ENCODE data around the gene USH2A. TPM values are rescaled to one million over a fixed set of nuclear protein-coding genes. Genes with fewer than 3 reads are reported as not detected.
A peak's percentile ranks its signal among the peaks of the same experiment; 100 is the strongest.

USH2A gene
- total RNA-seq, 1 donor from 2014 or later, result 0.55 TPM

- Mint-ChIP-seq H3K4me1 (ENCODE audit: low read depth) (no peaks in the 10 kb centered on the region), H3K36me3 (ENCODE audit: insufficient read depth) (no peaks in the 10 kb centered on the region), H3K27me3 (no peaks in the 10 kb centered on the region), H3K27ac (no peak overlapping the region), H3K9me3 (ENCODE audit: low read depth) (peaks cover 7% of the 10 kb centered on the region), H3K4me3 (ENCODE audit: low read depth) (no peak overlapping the region)
- DNase-seq (ENCODE audit: low spot score, unreplicated experiment), result no peak
- TF ChIP-seq CTCF (IDR thresholded peaks at IDR 0.05; ENCODE audit: unreplicated experiment), result no peak
Measured at GRCh38 chr1:216258386-216258785, 164.9 kb downstream of the USH2A start.

- no peak overlapping the region for H3K27ac Mint-ChIP-seq
- no peak for DNase-seq (ENCODE audit: low spot score, unreplicated experiment)
- H3K27me3 Mint-ChIP-seq, result no peaks in the 10 kb centered on the region
- H3K9me3 Mint-ChIP-seq (ENCODE audit: low read depth), result no peaks in the 10 kb centered on the region
- no peaks in the 10 kb centered on the region for H3K36me3 Mint-ChIP-seq (ENCODE audit: insufficient read depth)
- no peak overlapping the region for H3K4me3 Mint-ChIP-seq (ENCODE audit: low read depth)
- no peaks in the 10 kb centered on the region for H3K4me1 Mint-ChIP-seq (ENCODE audit: low read depth)
- TF ChIP-seq CTCF (IDR thresholded peaks at IDR 0.05; ENCODE audit: unreplicated experiment), result no peak
Measured at GRCh38 chr1:216250861-216251260, 172.4 kb downstream of the USH2A start.

- Mint-ChIP-seq H3K27ac (no peak overlapping the region), H3K4me1 (ENCODE audit: low read depth) (no peaks in the 10 kb centered on the region), H3K4me3 (ENCODE audit: low read depth) (no peak overlapping the region), H3K36me3 (ENCODE audit: insufficient read depth) (no peaks in the 10 kb centered on the region), H3K27me3 (no peaks in the 10 kb centered on the region), H3K9me3 (ENCODE audit: low read depth) (no peaks in the 10 kb centered on the region)
- TF ChIP-seq CTCF (IDR thresholded peaks at IDR 0.05; ENCODE audit: unreplicated experiment), result no peak
- DNase-seq (ENCODE audit: low spot score, unreplicated experiment), result no peak
Measured at GRCh38 chr1:216248628-216249027, 174.6 kb downstream of the USH2A start.

- no peaks in the 10 kb centered on the region for H3K9me3 Mint-ChIP-seq (ENCODE audit: low read depth)
- H3K27me3 Mint-ChIP-seq, result no peaks in the 10 kb centered on the region
- DNase-seq (ENCODE audit: low spot score, unreplicated experiment), result no peak
- no peaks in the 10 kb centered on the region for H3K4me1 Mint-ChIP-seq (ENCODE audit: low read depth)
- no peak overlapping the region for H3K4me3 Mint-ChIP-seq (ENCODE audit: low read depth)
- no peak for TF ChIP-seq CTCF (IDR thresholded peaks at IDR 0.05; ENCODE audit: unreplicated experiment)
- H3K27ac Mint-ChIP-seq, result no peak overlapping the region
- H3K36me3 Mint-ChIP-seq (ENCODE audit: insufficient read depth), result no peaks in the 10 kb centered on the region
Measured at GRCh38 chr1:216247937-216248336, 175.3 kb downstream of the USH2A start.

GRCh38 chr1:216246577-216247203, 176.6 kb downstream of the USH2A start:
- peak overlapping the region; percentile 10 for H3K27ac Mint-ChIP-seq
- no peaks in the 10 kb centered on the region for H3K9me3 Mint-ChIP-seq (ENCODE audit: low read depth)
- no peaks in the 10 kb centered on the region for H3K4me1 Mint-ChIP-seq (ENCODE audit: low read depth)
- H3K36me3 Mint-ChIP-seq (ENCODE audit: insufficient read depth), result no peaks in the 10 kb centered on the region
- TF ChIP-seq CTCF (IDR thresholded peaks at IDR 0.05; ENCODE audit: unreplicated experiment), result no peak
- no peaks in the 10 kb centered on the region for H3K27me3 Mint-ChIP-seq
- DNase-seq (ENCODE audit: low spot score, unreplicated experiment), result no peak
- H3K4me3 Mint-ChIP-seq (ENCODE audit: low read depth), result no peak overlapping the region
